ENCODE data around the gene TTC23.

GRCh38 chr15:99174567-99175395 lies 74.6 kb downstream of the TTC23 start:
- TF ChIP-seq EZH2 (IDR thresholded peaks at IDR 0.05) (no peak), POLR2AphosphoS5 (IDR thresholded peaks at IDR 0.05; ENCODE audit: borderline replicate concordance, low read depth, low read length) (no peak), FOXP2 (optimal IDR thresholded peaks at IDR 0.05; ENCODE audit: control extremely low read depth, extremely low read length, insufficient read depth) (no peak)
